DND-41 (cell line): ENCODE measurements around the gene EPHB2.

Experiments
- ATAC-seq: fragments of 200-7000 bp; cut with Tn5 transposase; 3 replicates; pipeline ENCODE4 v1.9.1; 2021; ENCODE audit warnings: low read depth; ENCODE audit not compliant: insufficient read depth
- DNase-seq: peaks from one replicate; pipeline ENCODE4 v3.0.0-alpha.2; 2020
- H2AFZ ChIP-seq: 2 replicates; pipeline ENCODE4 v1.6.0; 2012; ENCODE audit warnings: low read depth, low read length
- H3K27ac ChIP-seq: 2 replicates; pipeline ENCODE4 v1.5.1; 2012; ENCODE audit warnings: low read length, inconsistent platforms
- H3K27me3 ChIP-seq: fragments of 200-600 bp; sonication (generic); 2 replicates; pipeline ENCODE4 v1.6.0; 2012; ENCODE audit warnings: low read length, mild to moderate bottlenecking, inconsistent platforms; ENCODE audit not compliant: insufficient read depth, poor library complexity
- H3K36me3 ChIP-seq: 2 replicates; pipeline ENCODE4 v1.5.1; 2012; ENCODE audit warnings: low read length, inconsistent platforms; ENCODE audit not compliant: insufficient read depth
- H3K4me1 ChIP-seq: 2 replicates; pipeline ENCODE4 v1.5.1; 2012; ENCODE audit warnings: mild to moderate bottlenecking, low read length; ENCODE audit not compliant: insufficient read depth
- H3K4me2 ChIP-seq: 2 replicates; pipeline ENCODE4 v1.6.0; 2012; ENCODE audit warnings: mild to moderate bottlenecking, moderate library complexity, low read length, inconsistent platforms; ENCODE audit not compliant: insufficient read depth
- H3K4me3 ChIP-seq, 2 experiments: fragments of 200-600 bp in 1 of 2; shearing (Covaris generic) in 1 of 2; 2 replicates each; pipeline ENCODE4 v1.5.1; 2012 to 2016; ENCODE audit warnings: inconsistent platforms in 2 of 2, low read length in 2 of 2, mild to moderate bottlenecking in 2 of 2, low read depth in 1 of 2, moderate library complexity in 1 of 2
- H3K79me2 ChIP-seq: 2 replicates; pipeline ENCODE4 v1.6.0; 2012; ENCODE audit warnings: low read length, inconsistent platforms; ENCODE audit not compliant: insufficient read depth
- H3K9ac ChIP-seq: 2 replicates; pipeline ENCODE4 v1.6.0; 2012; ENCODE audit warnings: low read depth, mild to moderate bottlenecking, inconsistent platforms, low read length, moderate library complexity
- H3K9me3 ChIP-seq: 2 replicates; pipeline ENCODE4 v1.5.1; 2012; ENCODE audit warnings: low read length, moderate library complexity, mild to moderate bottlenecking, inconsistent platforms; ENCODE audit not compliant: insufficient read depth, severe bottlenecking
- H4K20me1 ChIP-seq: 2 replicates; pipeline ENCODE4 v1.6.0; 2012; ENCODE audit warnings: low read length; ENCODE audit not compliant: insufficient read depth
- CTCF ChIP-seq: IDR thresholded peaks from 2 replicates; pipeline ENCODE4 v1.5.1; 2012; ENCODE audit warnings: borderline replicate concordance, low read length, moderate library complexity, mild to moderate bottlenecking; ENCODE audit not compliant: poor library complexity, severe bottlenecking; ENCODE audit errors: extremely low read depth
- EZH2 ChIP-seq: IDR thresholded peaks from 3 replicates; pipeline ENCODE4 v1.6.1; 2012; ENCODE audit warnings: borderline replicate concordance, low read depth, mild to moderate bottlenecking, moderate library complexity, low read length, inconsistent platforms; ENCODE audit not compliant: severe bottlenecking

The EPHB2 gene

GRCh38 chr1:22691031-22691753, 19.4 kb upstream of the EPHB2 start:
- Histone ChIP-seq H3K27me3 (peaks cover 5% of the 10 kb centered on the region), H2AFZ (no peak overlapping the region), H4K20me1 (no peaks in the 10 kb centered on the region), H3K36me3 (no peaks in the 10 kb centered on the region), H3K9me3 (no peaks in the 10 kb centered on the region), H3K79me2 (no peaks in the 10 kb centered on the region), H3K4me1 (no peaks in the 10 kb centered on the region), H3K4me2 (no peak overlapping the region), H3K27ac (no peak overlapping the region), H3K4me3 (no peak overlapping the region), H3K9ac (no peak overlapping the region)
- ATAC-seq (no peak), DNase-seq (no peak)
- TF ChIP-seq EZH2 (no peak), CTCF (no peak)

- Histone ChIP-seq H4K20me1 (no peaks in the 10 kb centered on the region), H3K4me2 (no peak overlapping the region), H2AFZ (no peak overlapping the region), H3K4me3 (no peak overlapping the region), H3K27ac (no peak overlapping the region), H3K27me3 (peaks cover 5% of the 10 kb centered on the region), H3K36me3 (no peaks in the 10 kb centered on the region), H3K9ac (no peak overlapping the region), H3K9me3 (no peaks in the 10 kb centered on the region), H3K79me2 (no peaks in the 10 kb centered on the region), H3K4me1 (no peaks in the 10 kb centered on the region)
- TF ChIP-seq CTCF (no peak), EZH2 (no peak)
- no peak for ATAC-seq
- no peak for DNase-seq
Observed at GRCh38 chr1:22694172-22694571, 16.5 kb upstream of the EPHB2 start.

GRCh38 chr1:22696610-22697009, 14.0 kb upstream of the EPHB2 start:
- TF ChIP-seq CTCF (no peak), EZH2 (no peak)
- ATAC-seq (no peak), DNase-seq (no peak)
- Histone ChIP-seq H3K9me3 (no peaks in the 10 kb centered on the region), H4K20me1 (no peaks in the 10 kb centered on the region), H3K9ac (no peak overlapping the region), H3K4me2 (no peak overlapping the region), H3K79me2 (no peaks in the 10 kb centered on the region), H3K4me3 (no peak overlapping the region), H3K4me1 (no peaks in the 10 kb centered on the region), H3K27me3 (no peaks in the 10 kb centered on the region), H3K36me3 (no peaks in the 10 kb centered on the region), H3K27ac (no peak overlapping the region), H2AFZ (no peak overlapping the region)

GRCh38 chr1:22697980-22698379, 12.7 kb upstream of the EPHB2 start:
- Histone ChIP-seq H3K9me3 (no peaks in the 10 kb centered on the region), H3K27ac (no peak overlapping the region), H3K9ac (no peak overlapping the region), H3K27me3 (no peaks in the 10 kb centered on the region), H3K79me2 (no peaks in the 10 kb centered on the region), H3K4me2 (no peak overlapping the region), H4K20me1 (no peaks in the 10 kb centered on the region), H2AFZ (no peak overlapping the region), H3K4me1 (no peaks in the 10 kb centered on the region), H3K4me3 (no peak overlapping the region), H3K36me3 (no peaks in the 10 kb centered on the region)
- no peak for ATAC-seq
- TF ChIP-seq CTCF (no peak), EZH2 (no peak)
- DNase-seq, result no peak
